T-helper 1 cell treated with Interleukin-12 subunit alpha and Interleukin-12 subunit beta and Interleukin-4 antibody, amounts not matched to agents 30 μg/mL and 1 μg/mL, for 36 hours (primary cell): ENCODE measurements around the gene APOA5.

Experiments
- H3K27ac Mint-ChIP-seq: one replicate; pipeline ENCODE4 v1.8.0; 2021; ENCODE audit warnings: mild to moderate bottlenecking, mixed read lengths
- H3K27me3 Mint-ChIP-seq: one replicate; pipeline ENCODE4 v1.8.0; 2021; ENCODE audit warnings: low read depth, mixed read lengths
- H3K36me3 Mint-ChIP-seq: one replicate; pipeline ENCODE4 v1.8.0; 2021; ENCODE audit warnings: low read depth, mixed read lengths
- H3K4me1 Mint-ChIP-seq: one replicate; pipeline ENCODE4 v1.8.0; 2021; ENCODE audit warnings: low read depth, mixed read lengths
- H3K4me3 Mint-ChIP-seq: one replicate; pipeline ENCODE4 v1.8.0; 2021; ENCODE audit warnings: mild to moderate bottlenecking, moderate library complexity, mixed read lengths
- H3K9me3 Mint-ChIP-seq: one replicate; pipeline ENCODE4 v1.8.0; 2021; ENCODE audit warnings: mixed read lengths

Gene APOA5

GRCh38 chr11:116792869-116793771, 1.4 kb upstream of the APOA5 start:
- Mint-ChIP-seq H3K9me3 (no peaks in the 10 kb centered on the region), H3K4me3 (no peak overlapping the region), H3K27ac (no peak overlapping the region), H3K36me3 (no peaks in the 10 kb centered on the region), H3K27me3 (peaks cover 7% of the 10 kb centered on the region), H3K4me1 (peaks cover 8% of the 10 kb centered on the region)

GRCh38 chr11:116792144-116792868, 627 bp upstream of the APOA5 start:
- peaks cover 9% of the 10 kb centered on the region for H3K4me1 Mint-ChIP-seq
- no peak overlapping the region for H3K27ac Mint-ChIP-seq
- no peaks in the 10 kb centered on the region for H3K9me3 Mint-ChIP-seq
- peaks cover 4% of the 10 kb centered on the region for H3K36me3 Mint-ChIP-seq
- H3K4me3 Mint-ChIP-seq = no peak overlapping the region
- H3K27me3 Mint-ChIP-seq = peaks cover 7% of the 10 kb centered on the region

GRCh38 chr11:116791002-116791812, 472 bp downstream of the APOA5 start:
- Mint-ChIP-seq H3K4me3 (no peak overlapping the region), H3K9me3 (no peaks in the 10 kb centered on the region), H3K27me3 (peaks cover 7% of the 10 kb centered on the region), H3K27ac (no peak overlapping the region), H3K36me3 (peaks cover 12% of the 10 kb centered on the region), H3K4me1 (peaks cover 20% of the 10 kb centered on the region)

GRCh38 chr11:116790167-116791001, 1.3 kb downstream of the APOA5 start:
- Mint-ChIP-seq H3K27ac (no peak overlapping the region), H3K27me3 (peaks cover 4% of the 10 kb centered on the region), H3K4me3 (no peak overlapping the region), H3K36me3 (peaks cover 18% of the 10 kb centered on the region), H3K9me3 (no peaks in the 10 kb centered on the region), H3K4me1 (peaks cover 26% of the 10 kb centered on the region)

- peak overlapping the region; percentile 86 for H3K27ac Mint-ChIP-seq
- no peaks in the 10 kb centered on the region for H3K9me3 Mint-ChIP-seq
- H3K36me3 Mint-ChIP-seq = peaks cover 32% of the 10 kb centered on the region
- H3K4me3 Mint-ChIP-seq = no peak overlapping the region
- H3K27me3 Mint-ChIP-seq = peaks cover 4% of the 10 kb centered on the region
- peaks cover 33% of the 10 kb centered on the region for H3K4me1 Mint-ChIP-seq
Measured at GRCh38 chr11:116788975-116789374, 2.7 kb downstream of the APOA5 start.

GRCh38 chr11:116788534-116788933, 3.1 kb downstream of the APOA5 start:
- Mint-ChIP-seq H3K27ac (peak overlapping the region; percentile 86), H3K27me3 (peaks cover 4% of the 10 kb centered on the region), H3K9me3 (no peaks in the 10 kb centered on the region), H3K4me1 (peaks cover 33% of the 10 kb centered on the region), H3K36me3 (peaks cover 34% of the 10 kb centered on the region), H3K4me3 (peak overlapping the region; percentile 86)

- peaks cover 37% of the 10 kb centered on the region for H3K4me1 Mint-ChIP-seq
- H3K36me3 Mint-ChIP-seq = peaks cover 40% of the 10 kb centered on the region
- H3K9me3 Mint-ChIP-seq = no peaks in the 10 kb centered on the region
- peak within 1 kb of the TSS; percentile 89 for H3K4me3 Mint-ChIP-seq
- peaks cover 4% of the 10 kb centered on the region for H3K27me3 Mint-ChIP-seq
- H3K27ac Mint-ChIP-seq = peak within 1 kb of the TSS; percentile 86
Measured at GRCh38 chr11:116787786-116788486, 3.7 kb downstream of the APOA5 start, which contains the start of gene ZPR1. Gene ZPR1, minus strand, starts transcription at chr11:116788023. Its CDS starts 33 bp downstream, at chr11:116787990.

GRCh38 chr11:116787436-116787785, 4.3 kb downstream of the APOA5 start:
- no peaks in the 10 kb centered on the region for H3K9me3 Mint-ChIP-seq
- H3K36me3 Mint-ChIP-seq = peaks cover 44% of the 10 kb centered on the region
- peaks cover 4% of the 10 kb centered on the region for H3K27me3 Mint-ChIP-seq
- H3K4me1 Mint-ChIP-seq = peaks cover 41% of the 10 kb centered on the region
- H3K4me3 Mint-ChIP-seq = peak overlapping the region; percentile 89
- peak overlapping the region; percentile 83 for H3K27ac Mint-ChIP-seq

- Mint-ChIP-seq H3K9me3 (no peaks in the 10 kb centered on the region), H3K27ac (peak overlapping the region; percentile 83), H3K36me3 (peaks cover 48% of the 10 kb centered on the region), H3K4me1 (peaks cover 45% of the 10 kb centered on the region), H3K27me3 (peaks cover 4% of the 10 kb centered on the region), H3K4me3 (peak overlapping the region; percentile 89)
Measured at GRCh38 chr11:116786966-116787365, 4.7 kb downstream of the APOA5 start.

- Mint-ChIP-seq H3K36me3 (peaks cover 53% of the 10 kb centered on the region), H3K27me3 (peaks cover 4% of the 10 kb centered on the region), H3K4me1 (peaks cover 47% of the 10 kb centered on the region), H3K9me3 (no peaks in the 10 kb centered on the region), H3K4me3 (peak overlapping the region; percentile 89), H3K27ac (peak overlapping the region; percentile 83)
Measured at GRCh38 chr11:116786326-116786725, 5.4 kb downstream of the APOA5 start.

- H3K27ac Mint-ChIP-seq = peak overlapping the region; percentile 45
- H3K27me3 Mint-ChIP-seq = no peaks in the 10 kb centered on the region
- peaks cover 82% of the 10 kb centered on the region for H3K36me3 Mint-ChIP-seq
- H3K9me3 Mint-ChIP-seq = no peaks in the 10 kb centered on the region
- H3K4me1 Mint-ChIP-seq = peaks cover 59% of the 10 kb centered on the region
- H3K4me3 Mint-ChIP-seq = peak overlapping the region; percentile 4
Measured at GRCh38 chr11:116782728-116783127, 9.0 kb downstream of the APOA5 start.

- Mint-ChIP-seq H3K4me3 (no peak overlapping the region), H3K36me3 (peaks cover 64% of the 10 kb centered on the region), H3K4me1 (peaks cover 52% of the 10 kb centered on the region), H3K9me3 (no peaks in the 10 kb centered on the region), H3K27ac (no peak overlapping the region), H3K27me3 (no peaks in the 10 kb centered on the region)
Measured at GRCh38 chr11:116778556-116778955, 13.1 kb downstream of the APOA5 start.

- Mint-ChIP-seq H3K4me1 (peaks cover 45% of the 10 kb centered on the region), H3K27ac (no peak overlapping the region)
Measured at GRCh38 chr11:116777056-116777455, 14.6 kb downstream of the APOA5 start.

More at GRCh38 chr11:116777056-116777455, 14.6 kb downstream of the APOA5 start:
- Mint-ChIP-seq H3K27me3 (no peaks in the 10 kb centered on the region), H3K9me3 (no peaks in the 10 kb centered on the region), H3K36me3 (peaks cover 50% of the 10 kb centered on the region), H3K4me3 (no peak overlapping the region)
